GM08714 (cell line): Measurements from ENCODE around the gene ANO3.
"Not testable (repeated sequence)": the region's sequence is repeated elsewhere in the genome, so short reads cannot be mapped to it uniquely, and the experiment has no call there.

Experiments
- H3K4me3 ChIP-seq: fragments of 200-500 bp; sonication (Bioruptor generic); 2 replicates; pipeline ENCODE4 v1.5.1; 2014; ENCODE audit warnings: mild to moderate bottlenecking, low read length, inconsistent platforms
- ZNF274 ChIP-seq: IDR thresholded peaks from 2 replicates; pipeline ENCODE4 v1.6.1; 2012; ENCODE audit warnings: mild to moderate bottlenecking, low read depth, low read length

ANO3 gene

DNA sequence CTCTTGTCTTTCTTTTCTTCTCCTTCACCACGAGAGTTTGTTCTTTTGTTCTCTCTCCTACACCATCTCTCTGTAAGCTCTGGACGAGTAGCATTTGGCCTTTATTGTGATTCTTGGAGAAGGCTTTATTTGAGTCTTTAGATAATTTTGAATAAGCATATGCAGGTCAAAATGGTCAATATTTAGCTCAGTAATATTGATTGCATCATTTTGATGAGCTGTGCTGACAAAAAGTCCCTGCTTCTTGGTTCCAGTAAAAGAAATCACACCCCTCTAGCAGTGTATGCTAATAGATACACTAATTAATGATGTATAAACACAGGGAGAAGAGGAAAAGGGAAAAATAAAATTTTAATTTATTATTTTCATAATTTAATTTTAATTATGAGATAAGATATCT lies 266.0 kb downstream of the ANO3 start:
- no peak overlapping the region for H3K4me3 ChIP-seq
- TF ChIP-seq ZNF274, result no peak

DNA sequence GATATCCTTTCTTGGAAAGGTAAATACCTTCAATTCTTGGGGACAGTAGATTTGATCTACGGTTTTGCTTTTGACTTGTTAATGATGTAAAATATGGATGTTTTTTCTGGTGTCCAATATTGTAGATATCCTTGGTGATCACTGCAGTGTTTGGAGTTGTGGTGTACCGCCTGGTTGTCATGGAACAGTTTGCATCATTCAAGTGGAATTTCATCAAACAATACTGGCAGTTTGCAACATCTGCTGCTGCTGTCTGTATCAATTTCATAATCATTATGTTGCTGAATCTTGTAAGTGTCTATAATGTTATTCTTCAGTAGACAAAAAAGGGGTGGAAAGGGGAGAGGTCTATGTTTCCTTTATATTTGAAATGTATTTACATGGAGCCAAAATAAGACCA lies 267.5 kb downstream of the ANO3 start:
- no peak for TF ChIP-seq ZNF274

DNA sequence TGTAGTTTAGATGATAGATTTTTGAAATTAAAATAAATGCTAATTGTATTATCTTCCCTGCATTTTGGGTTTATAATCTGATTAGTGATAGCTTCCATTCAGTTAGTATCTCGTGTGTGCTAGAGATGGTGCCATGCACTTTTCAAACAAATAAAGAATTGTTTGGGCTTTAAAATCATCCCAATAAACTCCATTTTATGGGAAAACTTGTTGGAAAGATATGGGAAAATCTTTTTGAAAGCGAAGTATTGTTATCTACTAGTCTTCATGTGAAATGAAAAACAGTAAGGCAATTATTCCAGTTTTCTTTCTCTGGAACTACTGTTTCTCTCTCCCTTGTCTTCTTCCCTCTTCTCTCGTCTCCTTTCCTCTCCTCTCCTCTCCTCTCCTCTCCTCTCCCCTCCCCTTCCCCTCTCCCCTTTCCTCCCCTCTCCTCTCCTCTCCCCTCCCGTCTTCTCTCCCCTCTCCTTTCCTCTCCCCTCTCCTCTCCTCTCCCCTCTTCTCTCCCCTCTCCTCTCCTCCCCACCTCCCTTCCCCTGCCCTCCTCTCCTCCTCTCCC lies 268.0 kb downstream of the ANO3 start:
- TF ChIP-seq ZNF274, result no peak
- H3K4me3 ChIP-seq, result no peak overlapping the region

More for the DNA sequence above, 267.5 kb downstream of the ANO3 start:
- H3K4me3 ChIP-seq, result no peak overlapping the region

DNA sequence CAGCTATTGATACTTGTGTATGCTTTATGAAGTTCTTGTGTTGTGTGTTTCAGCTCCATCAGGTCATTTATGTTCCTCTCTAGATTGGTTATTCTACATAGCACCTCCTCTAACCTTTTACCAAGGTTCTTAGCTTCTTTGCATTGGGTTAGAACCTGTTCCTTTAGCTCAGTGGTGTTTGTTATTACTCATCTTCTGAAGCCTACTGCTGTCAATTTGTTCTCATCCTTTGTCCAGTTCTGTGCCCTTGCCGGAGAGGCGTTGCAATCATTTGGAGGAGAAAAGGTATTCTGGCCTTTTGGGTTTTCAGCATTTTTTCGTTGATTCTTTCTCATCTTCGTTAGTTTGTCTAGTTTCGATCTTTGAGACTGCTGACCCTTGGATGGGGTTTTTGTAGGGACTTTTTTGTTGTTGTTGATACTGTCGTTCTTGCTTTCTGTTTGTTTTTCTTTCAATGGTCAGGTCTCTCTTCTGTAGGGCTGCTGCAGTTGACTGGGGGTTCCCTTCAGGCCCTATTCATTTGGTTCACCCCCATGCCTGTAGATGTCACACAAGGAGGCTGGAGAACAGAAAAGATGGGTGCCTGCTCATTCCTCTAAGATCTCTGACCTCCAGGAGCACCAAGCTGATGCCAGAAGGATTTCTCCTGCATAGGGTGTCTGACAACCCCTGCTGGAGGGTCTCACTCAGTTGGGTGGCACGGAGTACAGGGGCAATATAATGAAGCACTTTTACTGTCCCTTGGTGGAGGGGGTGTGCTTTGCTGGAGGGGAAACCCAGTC lies 276.0 kb downstream of the ANO3 start:
- H3K4me3 ChIP-seq, result no peak overlapping the region
- TF ChIP-seq ZNF274, result no peak

DNA sequence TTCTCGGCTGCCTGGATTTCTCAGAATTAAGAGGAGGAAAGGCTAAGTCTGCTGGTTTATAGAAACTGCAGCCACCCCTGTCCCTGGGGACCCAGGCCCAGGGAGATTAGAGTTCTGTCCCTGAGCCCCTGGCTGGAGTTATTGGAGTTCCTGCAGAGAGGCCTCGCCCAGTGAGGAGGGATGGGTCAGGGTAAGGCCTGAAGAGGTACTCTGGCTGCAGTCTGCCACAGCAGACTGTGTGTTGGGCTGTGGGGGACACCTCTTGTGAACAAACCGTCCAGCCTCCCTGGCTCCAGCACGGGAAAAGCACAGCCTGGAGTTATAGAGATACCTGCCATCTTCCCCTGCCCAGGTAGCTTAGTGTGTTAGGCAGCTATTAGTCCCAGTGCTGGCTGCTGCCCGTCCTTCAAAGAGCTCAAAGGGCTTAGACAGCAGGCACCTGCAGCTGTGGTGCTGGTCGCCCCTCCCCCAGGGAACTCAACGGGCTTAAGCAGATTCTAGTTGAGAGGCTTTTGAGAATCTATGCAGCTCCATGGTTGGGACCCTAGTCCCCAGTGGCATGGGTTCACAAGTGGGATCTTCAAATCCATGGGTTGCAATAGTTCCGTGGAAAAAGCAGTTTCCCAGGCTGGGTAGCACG lies 276.7 kb downstream of the ANO3 start:
- TF ChIP-seq ZNF274, result no peak
- no peak overlapping the region for H3K4me3 ChIP-seq

DNA sequence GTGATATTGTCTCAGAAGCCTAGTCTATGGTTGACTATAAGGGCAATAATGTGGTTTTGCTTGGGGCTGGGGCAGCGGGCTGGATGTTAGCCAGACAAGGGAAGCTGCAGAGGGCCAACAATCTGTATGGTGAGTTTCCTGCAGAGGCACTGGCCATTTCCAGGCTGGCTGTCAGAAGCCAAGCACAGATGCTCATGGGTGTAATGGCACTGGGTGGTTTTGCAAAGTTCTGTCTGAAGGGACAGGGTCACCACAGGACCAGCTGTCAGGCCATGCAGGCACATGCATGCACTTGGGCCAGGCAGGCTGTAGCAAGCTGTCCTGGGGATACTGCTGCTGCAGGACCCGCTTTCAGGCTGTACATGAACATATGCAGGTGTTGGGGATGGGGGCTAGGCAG lies 281.8 kb downstream of the ANO3 start:
- H3K4me3 ChIP-seq, result no peak overlapping the region
- no peak for TF ChIP-seq ZNF274

DNA sequence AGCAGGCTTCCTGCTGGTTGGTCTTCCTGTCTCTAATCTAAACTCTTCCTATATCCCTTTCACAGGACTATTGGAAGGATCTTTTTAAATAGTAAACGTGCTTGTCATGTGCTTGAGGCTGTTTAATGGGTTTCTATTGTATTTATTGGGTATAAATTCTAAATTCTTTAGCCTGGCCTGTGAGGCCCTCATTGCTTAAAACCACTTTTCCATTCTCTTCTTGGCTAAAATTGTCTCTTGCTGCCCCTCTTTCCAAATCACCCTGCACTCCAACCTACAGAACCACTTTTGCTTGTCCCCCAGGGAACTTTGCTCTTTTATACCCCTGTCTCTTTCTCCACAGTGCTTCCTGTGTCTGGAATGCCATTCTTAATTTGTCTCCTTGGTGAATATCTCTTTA lies 286.5 kb downstream of the ANO3 start:
- H3K4me3 ChIP-seq, result no peak overlapping the region
- no peak for TF ChIP-seq ZNF274

DNA sequence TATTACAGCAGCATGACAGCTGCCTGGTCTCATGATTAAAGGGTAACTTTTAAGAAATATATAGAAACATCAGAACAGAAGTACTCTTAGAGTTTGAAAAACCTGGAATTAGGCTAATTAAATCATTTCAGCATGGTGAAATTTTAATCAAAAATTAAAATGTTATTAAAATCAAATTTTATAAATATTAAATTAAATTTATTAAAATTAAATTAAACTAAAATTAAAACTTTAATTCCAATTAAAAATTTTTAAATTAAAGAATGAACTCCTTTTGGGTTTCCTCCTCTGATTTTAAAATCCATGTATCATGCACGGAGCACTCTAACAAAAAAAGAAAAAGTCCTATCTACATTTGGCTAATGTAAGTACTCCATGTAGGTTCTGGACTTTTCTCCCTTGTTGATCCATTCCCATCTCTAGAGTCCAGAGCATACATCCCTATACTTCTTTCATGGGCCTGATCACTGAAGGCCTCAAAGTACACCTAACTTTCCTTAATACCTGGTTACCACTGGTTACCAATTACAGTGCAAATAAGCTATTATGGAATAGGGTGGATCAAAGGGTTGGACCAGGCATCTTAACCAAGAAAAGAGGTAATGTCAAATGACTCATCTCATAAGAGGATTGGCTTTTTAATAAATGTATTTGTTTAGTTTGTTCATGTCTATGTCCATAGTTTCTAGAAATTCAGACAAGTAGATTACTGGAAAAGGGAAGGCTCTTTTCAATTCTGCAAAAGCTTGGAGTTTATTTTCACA lies 288.5 kb downstream of the ANO3 start:
- no peak for TF ChIP-seq ZNF274
- no peak overlapping the region for H3K4me3 ChIP-seq

DNA sequence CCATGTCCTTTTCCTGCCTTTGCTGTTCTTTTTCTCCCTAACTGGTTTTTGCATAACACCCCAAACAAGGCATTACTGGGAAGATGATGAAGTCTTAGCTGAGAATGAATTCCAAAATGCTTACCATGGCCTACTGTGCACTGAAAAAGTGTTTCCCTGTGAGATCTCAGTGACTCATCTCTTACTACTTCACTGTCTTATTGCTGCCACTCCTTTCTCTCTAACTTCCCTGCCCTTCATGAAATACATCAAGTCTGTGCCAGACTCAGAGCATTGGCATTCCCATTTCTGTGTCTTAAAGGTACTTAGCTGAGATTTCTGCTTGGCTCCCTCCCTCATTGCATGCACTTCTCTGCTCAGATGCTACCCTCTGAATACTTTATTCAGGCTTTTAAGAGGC lies 289.2 kb downstream of the ANO3 start:
- TF ChIP-seq ZNF274, result no peak
- H3K4me3 ChIP-seq, result no peak overlapping the region

DNA sequence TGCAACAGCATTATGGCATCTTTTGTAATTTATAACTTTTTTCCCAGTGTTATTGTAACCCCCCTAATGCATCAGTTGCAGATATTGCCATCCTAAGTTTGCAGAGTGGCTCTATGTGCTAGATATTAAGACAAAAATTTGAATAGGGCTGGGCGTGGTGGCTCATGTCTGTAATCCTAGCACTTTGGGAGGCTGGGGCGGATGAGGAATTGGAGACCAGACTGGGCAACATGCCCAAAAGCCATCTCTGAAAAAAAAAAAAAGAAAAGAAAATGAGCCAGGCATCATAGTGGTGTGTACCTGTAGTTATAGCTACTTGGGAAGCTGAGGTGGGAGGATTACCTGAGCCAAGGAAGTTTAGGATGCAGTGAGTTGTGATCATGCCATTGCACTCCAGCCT lies 290.3 kb downstream of the ANO3 start:
- H3K4me3 ChIP-seq, result no peak overlapping the region
- no peak for TF ChIP-seq ZNF274

DNA sequence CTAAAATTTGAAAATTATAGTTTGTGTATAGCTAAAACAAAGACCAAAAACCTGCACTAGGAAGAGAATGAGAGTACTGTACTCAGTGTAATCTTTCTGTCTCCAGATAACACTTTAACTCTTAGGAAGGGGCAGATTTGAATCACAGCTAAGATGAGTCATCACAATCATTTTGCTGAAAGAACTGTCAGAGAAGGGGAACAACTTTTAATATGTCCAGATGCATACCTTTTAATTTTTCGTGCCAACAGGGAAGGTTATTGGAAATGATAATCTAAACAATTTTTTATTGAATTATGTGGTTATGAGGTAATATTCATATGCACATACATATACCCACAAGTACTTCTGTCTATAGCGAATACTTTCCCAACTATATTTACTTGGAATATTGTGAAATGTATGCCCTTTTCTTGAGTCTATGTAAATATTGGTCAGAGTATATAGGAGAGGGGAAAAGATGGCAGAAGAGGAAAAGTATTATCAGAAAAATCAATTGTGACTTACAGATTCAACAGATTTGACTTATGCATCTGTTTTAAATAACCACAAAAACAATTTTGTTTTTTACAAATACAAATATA lies 291.2 kb downstream of the ANO3 start:
- TF ChIP-seq ZNF274, result no peak
- no peak overlapping the region for H3K4me3 ChIP-seq

DNA sequence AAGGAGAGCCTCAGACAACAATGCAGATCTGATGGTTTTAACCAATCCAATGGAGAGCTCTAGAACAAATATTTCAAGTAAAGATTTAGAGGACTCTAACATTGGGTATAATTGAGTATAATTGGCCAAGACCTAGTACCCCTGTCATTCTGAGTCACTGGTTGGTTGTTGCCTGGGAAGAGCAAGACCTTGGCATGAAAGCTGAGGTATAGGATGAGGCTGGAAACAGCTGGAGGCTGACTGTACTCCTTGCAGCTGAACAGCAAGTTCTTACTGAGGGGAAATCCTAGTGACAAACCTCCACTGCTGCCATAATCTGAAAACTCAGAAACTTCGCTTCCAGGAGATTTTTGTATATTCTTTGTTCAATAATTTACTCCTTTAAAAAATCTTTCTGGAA lies 294.4 kb downstream of the ANO3 start:
- H3K4me3 ChIP-seq, result no peak overlapping the region
- TF ChIP-seq ZNF274, result no peak

DNA sequence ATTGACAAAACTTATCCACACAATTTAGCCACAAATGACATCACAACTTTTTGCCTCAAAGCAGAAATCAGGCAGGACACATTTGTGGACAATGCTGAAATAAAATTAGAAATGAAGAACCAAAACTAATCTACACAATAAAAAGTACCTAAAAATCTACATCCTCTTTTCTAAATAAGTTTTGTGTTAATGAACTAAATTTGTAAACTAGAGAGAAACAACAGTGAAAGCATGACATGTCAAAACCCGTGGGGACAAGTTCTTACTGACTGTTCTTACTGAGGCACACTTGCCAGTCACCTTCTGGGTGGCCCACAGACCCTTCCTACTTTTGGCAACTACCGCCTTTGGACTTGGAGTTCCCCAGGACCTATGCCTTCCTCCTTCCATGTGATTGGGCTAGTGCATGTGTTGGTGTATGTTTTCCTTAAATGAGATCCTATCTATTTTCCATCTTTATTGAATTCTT lies 300.8 kb downstream of the ANO3 start:
- no peak for TF ChIP-seq ZNF274
- H3K4me3 ChIP-seq, result no peak overlapping the region

DNA sequence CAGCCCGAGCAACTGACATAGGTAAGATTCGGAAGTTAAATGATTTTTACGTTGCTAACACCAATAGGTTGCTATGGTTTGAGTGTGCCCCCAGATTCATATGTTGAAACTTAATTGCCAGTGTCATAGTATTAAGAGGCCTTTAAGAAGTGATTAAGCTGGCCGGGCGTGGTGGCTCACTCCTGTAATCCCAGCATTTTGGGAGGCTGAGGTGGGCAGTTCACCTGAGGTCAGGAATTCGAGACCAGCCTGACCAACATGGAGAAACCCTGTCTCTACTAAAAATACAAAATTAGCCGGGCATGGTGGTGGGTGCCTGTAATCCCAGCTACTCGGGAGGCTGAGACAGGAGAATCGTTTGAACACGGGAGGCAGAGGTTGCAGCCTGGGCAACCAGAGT lies 311.4 kb downstream of the ANO3 start:
- not testable (repeated sequence) for H3K4me3 ChIP-seq
